ENCODE data around the gene NEK8. TPM values are rescaled to one million over a fixed set of nuclear protein-coding genes. Genes with fewer than 3 reads are reported as not detected.
A peak's percentile ranks its signal among the peaks of the same experiment; 100 is the strongest.

The NEK8 gene
- total and polyA plus RNA-seq, 9 of the 15 experiments (the other 6 are each of a cell fraction or from before 2014, with no cell fraction given), result 0.98 to 16.6 (median 4.6) TPM

DNA sequence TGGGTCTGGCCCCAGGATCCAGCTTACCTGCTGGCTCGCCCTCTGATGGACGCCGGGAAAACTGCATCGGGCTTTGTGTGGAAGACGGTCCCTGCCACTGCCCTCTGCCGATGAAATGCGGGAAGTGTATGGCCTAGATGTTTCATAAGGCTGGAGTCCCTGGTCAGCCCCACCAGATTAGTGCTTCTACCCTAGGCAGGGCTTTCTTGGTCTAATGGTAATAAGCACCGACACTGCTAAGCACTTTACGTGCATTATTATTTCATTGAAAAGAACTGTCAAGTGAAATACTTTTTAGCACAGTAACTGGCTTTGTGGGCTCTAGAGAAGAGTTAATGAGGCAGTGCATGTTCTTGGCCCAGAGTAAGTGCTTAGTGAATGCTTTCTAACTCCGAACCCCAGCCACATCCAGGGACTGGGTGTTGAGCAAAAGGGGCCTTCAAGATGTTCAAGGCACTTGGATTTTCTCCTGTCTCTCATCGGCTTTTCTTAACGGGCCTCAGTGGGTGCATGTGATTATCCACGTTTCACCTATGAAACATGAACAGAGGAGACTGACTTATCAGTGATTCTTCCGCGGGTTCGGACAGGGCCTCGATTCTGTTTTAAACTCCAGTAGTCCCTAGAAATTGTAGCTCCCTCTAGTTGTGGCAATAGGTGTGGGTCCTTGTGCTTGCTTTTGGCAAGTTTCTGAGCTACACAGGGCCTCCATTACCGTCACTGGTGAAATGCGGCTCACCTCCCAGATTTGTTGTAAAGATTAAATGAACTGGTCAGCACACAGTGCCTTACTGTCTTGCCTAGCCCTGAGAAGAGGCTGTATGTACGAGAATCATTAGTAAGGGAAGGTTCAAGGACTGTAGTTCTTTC is 21.8 kb downstream of the NEK8 start (continued):
- TF ChIP-seq, protein P1, sequence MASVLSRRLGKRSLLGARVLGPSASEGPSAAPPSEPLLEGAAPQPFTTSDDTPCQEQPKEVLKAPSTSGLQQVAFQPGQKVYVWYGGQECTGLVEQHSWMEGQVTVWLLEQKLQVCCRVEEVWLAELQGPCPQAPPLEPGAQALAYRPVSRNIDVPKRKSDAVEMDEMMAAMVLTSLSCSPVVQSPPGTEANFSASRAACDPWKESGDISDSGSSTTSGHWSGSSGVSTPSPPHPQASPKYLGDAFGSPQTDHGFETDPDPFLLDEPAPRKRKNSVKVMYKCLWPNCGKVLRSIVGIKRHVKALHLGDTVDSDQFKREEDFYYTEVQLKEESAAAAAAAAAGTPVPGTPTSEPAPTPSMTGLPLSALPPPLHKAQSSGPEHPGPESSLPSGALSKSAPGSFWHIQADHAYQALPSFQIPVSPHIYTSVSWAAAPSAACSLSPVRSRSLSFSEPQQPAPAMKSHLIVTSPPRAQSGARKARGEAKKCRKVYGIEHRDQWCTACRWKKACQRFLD (CRISPR knock-in tag; IDR thresholded peaks at IDR 0.05), result 0 out of 2 replicates have a peak, but pooled peaks have one; percentile 41
- TF ChIP-seq ZNF408 (CRISPR knock-in tag; IDR thresholded peaks at IDR 0.05; ENCODE audit: low read depth) (no peak), RAD21 (CRISPR knock-in tag; conservative IDR thresholded peaks at IDR 0.05 in 1 of 2, IDR thresholded peaks at IDR 0.05 in 1 of 2) (peak; percentile 99), PHF8 (IDR thresholded peaks at IDR 0.05; ENCODE audit: borderline replicate concordance, low read length) (no peak), HNRNPL (IDR thresholded peaks at IDR 0.05; ENCODE audit: low read depth, low read length) (no peak), NFIX (CRISPR knock-in tag; IDR thresholded peaks at IDR 0.05; ENCODE audit: low read depth) (no peak), RB1 (IDR thresholded peaks at IDR 0.05; ENCODE audit: low read depth) (peak; percentile 96), TBP (optimal IDR thresholded peaks at IDR 0.05; ENCODE audit: low read depth, low read length) (peak; percentile 15), ZNF707 (CRISPR knock-in tag; conservative IDR thresholded peaks at IDR 0.05) (no peak), CHD4 (IDR thresholded peaks at IDR 0.05; ENCODE audit: insufficient read depth, insufficient replicate concordance, low read depth, low read length, poor library complexity, severe bottlenecking) (no peak), CTBP1 (IDR thresholded peaks at IDR 0.05; ENCODE audit: borderline replicate concordance) (peak; percentile 81; the same call in 1 of the 2 replicates), NR4A1 (CRISPR knock-in tag; IDR thresholded peaks at IDR 0.05) (no peak), NR4A1 (tag; IDR thresholded peaks at IDR 0.05) (no peak), IRF2 (CRISPR knock-in tag; IDR thresholded peaks at IDR 0.05) (no peak)
- TF ChIP-seq, protein P2, sequence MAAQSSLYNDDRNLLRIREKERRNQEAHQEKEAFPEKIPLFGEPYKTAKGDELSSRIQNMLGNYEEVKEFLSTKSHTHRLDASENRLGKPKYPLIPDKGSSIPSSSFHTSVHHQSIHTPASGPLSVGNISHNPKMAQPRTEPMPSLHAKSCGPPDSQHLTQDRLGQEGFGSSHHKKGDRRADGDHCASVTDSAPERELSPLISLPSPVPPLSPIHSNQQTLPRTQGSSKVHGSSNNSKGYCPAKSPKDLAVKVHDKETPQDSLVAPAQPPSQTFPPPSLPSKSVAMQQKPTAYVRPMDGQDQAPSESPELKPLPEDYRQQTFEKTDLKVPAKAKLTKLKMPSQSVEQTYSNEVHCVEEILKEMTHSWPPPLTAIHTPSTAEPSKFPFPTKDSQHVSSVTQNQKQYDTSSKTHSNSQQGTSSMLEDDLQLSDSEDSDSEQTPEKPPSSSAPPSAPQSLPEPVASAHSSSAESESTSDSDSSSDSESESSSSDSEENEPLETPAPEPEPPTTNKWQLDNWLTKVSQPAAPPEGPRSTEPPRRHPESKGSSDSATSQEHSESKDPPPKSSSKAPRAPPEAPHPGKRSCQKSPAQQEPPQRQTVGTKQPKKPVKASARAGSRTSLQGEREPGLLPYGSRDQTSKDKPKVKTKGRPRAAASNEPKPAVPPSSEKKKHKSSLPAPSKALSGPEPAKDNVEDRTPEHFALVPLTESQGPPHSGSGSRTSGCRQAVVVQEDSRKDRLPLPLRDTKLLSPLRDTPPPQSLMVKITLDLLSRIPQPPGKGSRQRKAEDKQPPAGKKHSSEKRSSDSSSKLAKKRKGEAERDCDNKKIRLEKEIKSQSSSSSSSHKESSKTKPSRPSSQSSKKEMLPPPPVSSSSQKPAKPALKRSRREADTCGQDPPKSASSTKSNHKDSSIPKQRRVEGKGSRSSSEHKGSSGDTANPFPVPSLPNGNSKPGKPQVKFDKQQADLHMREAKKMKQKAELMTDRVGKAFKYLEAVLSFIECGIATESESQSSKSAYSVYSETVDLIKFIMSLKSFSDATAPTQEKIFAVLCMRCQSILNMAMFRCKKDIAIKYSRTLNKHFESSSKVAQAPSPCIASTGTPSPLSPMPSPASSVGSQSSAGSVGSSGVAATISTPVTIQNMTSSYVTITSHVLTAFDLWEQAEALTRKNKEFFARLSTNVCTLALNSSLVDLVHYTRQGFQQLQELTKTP (IDR thresholded peaks at IDR 0.05; ENCODE audit: low read depth in 1 of 2, partially characterized antibody in 2 of 2), result peak in 1 of 2 experiments; percentile 59
- TF ChIP-seq, protein P3, sequence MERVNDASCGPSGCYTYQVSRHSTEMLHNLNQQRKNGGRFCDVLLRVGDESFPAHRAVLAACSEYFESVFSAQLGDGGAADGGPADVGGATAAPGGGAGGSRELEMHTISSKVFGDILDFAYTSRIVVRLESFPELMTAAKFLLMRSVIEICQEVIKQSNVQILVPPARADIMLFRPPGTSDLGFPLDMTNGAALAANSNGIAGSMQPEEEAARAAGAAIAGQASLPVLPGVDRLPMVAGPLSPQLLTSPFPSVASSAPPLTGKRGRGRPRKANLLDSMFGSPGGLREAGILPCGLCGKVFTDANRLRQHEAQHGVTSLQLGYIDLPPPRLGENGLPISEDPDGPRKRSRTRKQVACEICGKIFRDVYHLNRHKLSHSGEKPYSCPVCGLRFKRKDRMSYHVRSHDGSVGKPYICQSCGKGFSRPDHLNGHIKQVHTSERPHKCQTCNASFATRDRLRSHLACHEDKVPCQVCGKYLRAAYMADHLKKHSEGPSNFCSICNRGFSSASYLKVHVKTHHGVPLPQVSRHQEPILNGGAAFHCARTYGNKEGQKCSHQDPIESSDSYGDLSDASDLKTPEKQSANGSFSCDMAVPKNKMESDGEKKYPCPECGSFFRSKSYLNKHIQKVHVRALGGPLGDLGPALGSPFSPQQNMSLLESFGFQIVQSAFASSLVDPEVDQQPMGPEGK (CRISPR knock-in tag; IDR thresholded peaks at IDR 0.05; ENCODE audit: borderline replicate concordance), result no peak
- TF ChIP-seq, protein P4, sequence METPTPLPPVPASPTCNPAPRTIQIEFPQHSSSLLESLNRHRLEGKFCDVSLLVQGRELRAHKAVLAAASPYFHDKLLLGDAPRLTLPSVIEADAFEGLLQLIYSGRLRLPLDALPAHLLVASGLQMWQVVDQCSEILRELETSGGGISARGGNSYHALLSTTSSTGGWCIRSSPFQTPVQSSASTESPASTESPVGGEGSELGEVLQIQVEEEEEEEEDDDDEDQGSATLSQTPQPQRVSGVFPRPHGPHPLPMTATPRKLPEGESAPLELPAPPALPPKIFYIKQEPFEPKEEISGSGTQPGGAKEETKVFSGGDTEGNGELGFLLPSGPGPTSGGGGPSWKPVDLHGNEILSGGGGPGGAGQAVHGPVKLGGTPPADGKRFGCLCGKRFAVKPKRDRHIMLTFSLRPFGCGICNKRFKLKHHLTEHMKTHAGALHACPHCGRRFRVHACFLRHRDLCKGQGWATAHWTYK (CRISPR knock-in tag; IDR thresholded peaks at IDR 0.05), result no peak

Data from K562 (cell line).